Type B pancreatic cell (in vitro differentiated cells): ENCODE measurements around the gene CALY. TPM values are rescaled to one million over a fixed set of nuclear protein-coding genes. Genes with fewer than 3 reads are reported as not detected.

Source experiments
- DNase-seq: peaks from one replicate; pipeline ENCODE4 v3.0.0; 2021; ENCODE audit warnings: mixed read lengths; ENCODE audit not compliant: unreplicated experiment; ENCODE audit errors: extremely low spot score
- H3K27ac Mint-ChIP-seq: 2 replicates; pipeline ENCODE4 v1.8.0; 2021; ENCODE audit warnings: mild to moderate bottlenecking, mixed read lengths
- H3K27me3 Mint-ChIP-seq: 2 replicates; pipeline ENCODE4 v1.8.0; 2021; ENCODE audit warnings: mixed read lengths
- H3K36me3 Mint-ChIP-seq: 2 replicates; pipeline ENCODE4 v1.8.0; 2021; ENCODE audit warnings: mixed read lengths
- H3K4me1 Mint-ChIP-seq: one replicate; pipeline ENCODE4 v1.8.0; 2021; ENCODE audit warnings: mixed read lengths; ENCODE audit not compliant: unreplicated experiment
- H3K4me3 Mint-ChIP-seq: 2 replicates; pipeline ENCODE4 v1.8.0; 2021; ENCODE audit warnings: mild to moderate bottlenecking, mixed read lengths
- H3K9me3 Mint-ChIP-seq: 2 replicates; pipeline ENCODE4 v1.8.0; 2021; ENCODE audit warnings: mixed read lengths
- CTCF ChIP-seq: fragments of 200-600 bp; sonication (generic); conservative IDR thresholded peaks from 2 replicates; pipeline ENCODE4 v1.5.0; 2021; ENCODE audit warnings: antibody characterized with exemption, mild to moderate bottlenecking
- total RNA-seq: library from RNA; stranded (reverse); gene quantifications from 2 replicates; pipeline ENCODE4 v1.2.1, GENCODE V29; 2021; ENCODE audit warnings: low replicate concordance

Gene CALY
- total RNA-seq, 1 donor from 2014 or later, result 3.6 TPM

GRCh38 chr10:133344236-133344635 is 7.5 kb upstream of the CALY start:
- Mint-ChIP-seq H3K36me3 (no peaks in the 10 kb centered on the region), H3K9me3 (no peaks in the 10 kb centered on the region), H3K4me1 (no peaks in the 10 kb centered on the region), H3K27me3 (peaks cover 27% of the 10 kb centered on the region), H3K4me3 (no peak overlapping the region), H3K27ac (no peak overlapping the region)
- TF ChIP-seq CTCF, result no peak
- DNase-seq, result no peak

GRCh38 chr10:133343558-133343957 is 6.9 kb upstream of the CALY start:
- Mint-ChIP-seq H3K4me1 (no peaks in the 10 kb centered on the region), H3K36me3 (no peaks in the 10 kb centered on the region), H3K9me3 (no peaks in the 10 kb centered on the region), H3K27me3 (peaks cover 24% of the 10 kb centered on the region), H3K4me3 (no peak overlapping the region), H3K27ac (no peak overlapping the region)
- DNase-seq, result no peak
- TF ChIP-seq CTCF, result no peak

- Mint-ChIP-seq H3K27ac (no peak overlapping the region), H3K9me3 (no peaks in the 10 kb centered on the region), H3K4me1 (no peaks in the 10 kb centered on the region), H3K27me3 (peaks cover 24% of the 10 kb centered on the region), H3K4me3 (no peak overlapping the region), H3K36me3 (no peaks in the 10 kb centered on the region)
- no peak for DNase-seq
- TF ChIP-seq CTCF, result no peak
Measured at GRCh38 chr10:133342942-133343341, 6.2 kb upstream of the CALY start.

- no peak for DNase-seq
- no peak for TF ChIP-seq CTCF
- Mint-ChIP-seq H3K4me3 (no peak overlapping the region), H3K27me3 (peaks cover 24% of the 10 kb centered on the region), H3K27ac (no peak overlapping the region), H3K36me3 (no peaks in the 10 kb centered on the region), H3K4me1 (no peaks in the 10 kb centered on the region), H3K9me3 (no peaks in the 10 kb centered on the region)
Measured at GRCh38 chr10:133341983-133342382, 5.3 kb upstream of the CALY start.

GRCh38 chr10:133339708-133340380 is 3.1 kb upstream of the CALY start:
- TF ChIP-seq CTCF, result no peak
- H3K4me1 Mint-ChIP-seq, result no peaks in the 10 kb centered on the region
- H3K27ac Mint-ChIP-seq, result no peak overlapping the region
- no peaks in the 10 kb centered on the region for H3K36me3 Mint-ChIP-seq
- DNase-seq, result no peak
- H3K27me3 Mint-ChIP-seq, result peaks cover 24% of the 10 kb centered on the region
- no peak overlapping the region for H3K4me3 Mint-ChIP-seq
- H3K9me3 Mint-ChIP-seq, result no peaks in the 10 kb centered on the region
